Mammary epithelial cell (primary cell): ENCODE measurements around the gene ZBTB20.

Experiments
- EZH2 ChIP-seq: IDR thresholded peaks from 2 replicates; pipeline ENCODE4 v1.6.1; 2012; ENCODE audit warnings: low read length, inconsistent platforms, borderline replicate concordance
- TF ChIP-seq, protein P1 (sequence below), 2 donors: IDR thresholded peaks in 1 of 2; conservative IDR thresholded peaks in 1 of 2; 2 replicates each; pipeline ENCODE4 v1.5.1; 2011 to 2012; ENCODE audit warnings: inconsistent platforms in 2 of 2, low read length in 2 of 2, mild to moderate bottlenecking in 2 of 2, control low read depth in 1 of 2, low read depth in 1 of 2; ENCODE audit not compliant: insufficient read depth in 1 of 2; ENCODE audit errors: extremely low read depth in 1 of 2

DNA sequence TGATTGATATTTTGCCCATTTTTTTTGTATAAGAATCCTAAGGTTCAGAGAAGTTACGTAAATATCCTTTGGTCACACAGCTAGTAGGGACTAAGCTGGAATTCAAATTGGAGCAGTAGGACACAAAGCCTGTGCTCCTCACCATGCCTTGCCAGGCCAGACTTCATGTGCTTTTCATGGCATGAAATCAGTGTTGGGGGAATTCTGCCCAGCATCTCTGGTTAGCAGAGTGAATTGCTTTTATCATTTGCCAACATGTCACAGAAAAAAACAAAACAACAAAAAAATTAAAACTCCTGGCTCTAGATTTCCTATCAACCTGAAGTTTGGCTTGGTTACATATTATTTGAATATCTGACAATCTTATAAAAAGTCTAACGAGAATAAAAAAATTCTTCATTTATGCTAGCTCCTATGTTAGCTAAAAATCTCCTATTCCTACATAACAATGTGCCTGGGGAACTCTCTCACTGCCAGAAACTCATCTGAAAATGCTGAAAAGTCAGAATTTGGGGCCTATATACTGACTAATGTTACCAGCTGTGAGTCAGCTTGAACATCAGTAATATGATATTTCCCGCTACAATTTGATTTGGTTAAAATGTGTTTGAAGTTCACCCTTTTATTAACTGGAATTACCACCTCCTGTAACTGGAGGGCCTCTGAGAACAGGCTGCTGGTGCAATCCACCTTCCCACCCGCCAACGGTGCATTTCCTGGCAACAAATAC is 711.5 kb downstream of the ZBTB20 start:
- TF ChIP-seq, protein P1, sequence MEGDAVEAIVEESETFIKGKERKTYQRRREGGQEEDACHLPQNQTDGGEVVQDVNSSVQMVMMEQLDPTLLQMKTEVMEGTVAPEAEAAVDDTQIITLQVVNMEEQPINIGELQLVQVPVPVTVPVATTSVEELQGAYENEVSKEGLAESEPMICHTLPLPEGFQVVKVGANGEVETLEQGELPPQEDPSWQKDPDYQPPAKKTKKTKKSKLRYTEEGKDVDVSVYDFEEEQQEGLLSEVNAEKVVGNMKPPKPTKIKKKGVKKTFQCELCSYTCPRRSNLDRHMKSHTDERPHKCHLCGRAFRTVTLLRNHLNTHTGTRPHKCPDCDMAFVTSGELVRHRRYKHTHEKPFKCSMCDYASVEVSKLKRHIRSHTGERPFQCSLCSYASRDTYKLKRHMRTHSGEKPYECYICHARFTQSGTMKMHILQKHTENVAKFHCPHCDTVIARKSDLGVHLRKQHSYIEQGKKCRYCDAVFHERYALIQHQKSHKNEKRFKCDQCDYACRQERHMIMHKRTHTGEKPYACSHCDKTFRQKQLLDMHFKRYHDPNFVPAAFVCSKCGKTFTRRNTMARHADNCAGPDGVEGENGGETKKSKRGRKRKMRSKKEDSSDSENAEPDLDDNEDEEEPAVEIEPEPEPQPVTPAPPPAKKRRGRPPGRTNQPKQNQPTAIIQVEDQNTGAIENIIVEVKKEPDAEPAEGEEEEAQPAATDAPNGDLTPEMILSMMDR (conservative IDR thresholded peaks at IDR 0.05 in 1 of 2, IDR thresholded peaks at IDR 0.05 in 1 of 2; ENCODE audit: extremely low read depth in 1 of 2, insufficient read depth in 1 of 2, low read depth in 1 of 2, low read length in 2 of 2): no peak
- no peak for TF ChIP-seq EZH2
